ENCODE results near the gene ELOB.

The ELOB gene

GRCh38 chr16:2761886-2762583, 15.0 kb downstream of the ELOB start:
- no peak for TF ChIP-seq CTCF (IDR thresholded peaks at IDR 0.05; ENCODE audit: low read length, missing control alignments)
- no peak overlapping the region for H3K4me3 ChIP-seq (replicated peaks; ENCODE audit: low read depth, low read length)
- DNase-seq (ENCODE audit: low read depth) = no peak

DNA sequence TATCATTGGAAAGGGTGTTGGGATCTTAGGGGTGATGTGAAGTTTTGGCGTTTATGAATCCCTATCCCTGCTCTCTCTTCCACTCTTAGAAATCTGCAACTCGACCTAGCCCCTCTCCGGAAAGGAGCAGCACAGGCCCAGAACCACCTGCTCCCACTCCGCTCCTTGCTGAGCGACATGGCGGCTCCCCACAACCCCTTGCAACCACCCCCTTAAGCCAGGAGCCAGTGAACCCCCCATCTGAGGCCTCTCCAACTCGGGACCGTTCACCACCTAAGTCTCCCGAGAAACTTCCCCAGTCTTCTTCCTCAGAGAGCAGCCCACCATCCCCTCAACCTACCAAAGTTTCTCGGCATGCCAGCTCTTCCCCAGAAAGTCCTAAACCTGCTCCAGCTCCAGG, 15.6 kb downstream of the ELOB start:
- no peak for TF ChIP-seq CTCF (IDR thresholded peaks at IDR 0.05; ENCODE audit: low read length, missing control alignments)
- no peak for DNase-seq (ENCODE audit: low read depth)
- H3K4me3 ChIP-seq (replicated peaks; ENCODE audit: low read depth, low read length) = no peak overlapping the region

DNA sequence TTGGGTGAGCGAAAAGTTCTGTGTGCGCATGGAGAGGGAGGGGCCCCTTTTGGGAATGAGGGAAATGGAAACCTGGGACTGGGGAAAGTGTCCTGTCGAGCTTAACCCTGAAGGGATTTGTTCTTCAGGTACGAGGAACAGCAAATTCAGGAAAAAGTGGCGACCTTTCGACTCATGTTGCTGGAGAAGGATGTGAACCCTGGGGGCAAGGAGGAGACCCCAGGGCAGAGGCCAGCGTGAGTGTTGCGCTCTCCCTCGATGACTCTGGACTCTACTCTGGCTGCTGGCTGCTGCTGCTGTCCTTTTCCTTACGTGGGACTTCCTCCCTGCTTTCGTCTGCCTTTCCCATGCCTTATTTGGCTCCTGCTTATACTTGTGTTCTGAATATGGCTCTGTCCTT, 19.7 kb downstream of the ELOB start:
- no peak overlapping the region for H3K4me3 ChIP-seq (replicated peaks; ENCODE audit: low read depth, low read length)
- no peak for TF ChIP-seq CTCF (IDR thresholded peaks at IDR 0.05; ENCODE audit: low read length, missing control alignments)
- no peak for DNase-seq (ENCODE audit: low read depth)

GRCh38 chr16:2756288-2757015, 20.6 kb downstream of the ELOB start:
- no peak for TF ChIP-seq CTCF (IDR thresholded peaks at IDR 0.05; ENCODE audit: low read length, missing control alignments)
- no peak for DNase-seq (ENCODE audit: low read depth)
- H3K4me3 ChIP-seq (replicated peaks; ENCODE audit: low read depth, low read length) = no peak overlapping the region

DNA sequence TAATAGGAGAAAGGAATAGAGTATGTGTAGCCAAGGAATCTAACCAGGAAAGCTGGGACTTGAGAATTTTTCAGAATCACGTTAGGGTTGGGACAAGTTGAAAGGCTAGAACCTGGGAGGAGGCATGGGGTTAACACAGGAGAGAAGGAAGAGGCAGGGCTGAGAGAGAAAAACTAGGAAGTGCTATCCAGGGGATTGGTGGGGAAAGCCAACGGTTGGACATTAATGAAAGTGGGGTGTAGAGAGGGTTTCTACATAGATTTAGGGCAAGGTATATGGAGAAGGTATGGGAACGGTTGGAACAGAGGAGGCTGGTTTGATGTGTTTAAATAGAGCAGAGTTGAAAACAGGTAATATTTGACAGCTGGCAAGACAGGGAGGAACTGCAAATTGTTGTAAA, 21.9 kb downstream of the ELOB start:
- TF ChIP-seq CTCF (IDR thresholded peaks at IDR 0.05; ENCODE audit: low read length, missing control alignments) = no peak
- peak overlapping the region; percentile 94 for H3K4me3 ChIP-seq (replicated peaks; ENCODE audit: low read depth, low read length)
- no peak for DNase-seq (ENCODE audit: low read depth)

DNA sequence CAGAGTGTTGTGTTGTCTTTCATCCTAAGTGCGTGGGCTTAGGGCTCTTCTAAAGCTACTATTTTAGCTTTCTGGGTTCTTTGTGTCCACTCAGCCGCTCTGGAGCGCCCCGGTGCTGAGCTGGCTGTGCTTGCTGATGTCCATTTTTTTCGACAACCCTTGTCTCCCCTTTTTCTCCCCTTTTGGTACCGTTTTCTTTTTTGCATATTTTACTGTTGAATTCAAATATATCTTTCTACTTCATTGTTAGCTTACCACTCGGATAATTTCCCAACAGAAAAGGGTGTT, 23.4 kb downstream of the ELOB start:
- DNase-seq (ENCODE audit: low read depth) = no peak
- TF ChIP-seq CTCF (IDR thresholded peaks at IDR 0.05; ENCODE audit: low read length, missing control alignments) = no peak
- peak overlapping the region; percentile 94 for H3K4me3 ChIP-seq (replicated peaks; ENCODE audit: low read depth, low read length)

Data from fibroblast of pulmonary artery (primary cell).